HG02885 (cell line): Measurements from ENCODE around the gene NUBP2.

Source experiments
- ATAC-seq: cut with Tn5 transposase; IDR thresholded peaks from one replicate; pipeline ENCODE4 v1.9.1; 2021; ENCODE audit warnings: mild to moderate bottlenecking; ENCODE audit not compliant: unreplicated experiment, poor library complexity

Gene NUBP2

DNA sequence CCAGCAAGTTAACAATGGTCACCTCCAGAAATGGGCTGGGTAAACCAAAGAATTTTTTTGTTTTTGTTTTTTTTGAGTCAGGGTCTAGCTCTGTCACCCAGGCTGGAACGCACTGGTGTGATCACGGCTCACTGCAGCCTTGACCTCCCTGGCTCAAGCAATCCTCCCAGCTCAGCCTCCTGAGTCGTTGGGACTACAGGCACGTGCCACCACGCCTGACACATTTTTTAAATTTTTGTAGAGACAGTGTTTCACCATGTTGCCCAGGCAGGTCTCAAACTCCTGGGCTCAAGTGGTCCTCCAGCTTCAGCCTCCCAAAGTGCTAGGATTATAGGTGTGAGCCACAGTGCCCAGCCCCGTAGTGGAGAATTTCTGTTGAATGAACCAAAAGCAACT is 2.1 kb upstream of the NUBP2 start:
- ATAC-seq = no peak

DNA sequence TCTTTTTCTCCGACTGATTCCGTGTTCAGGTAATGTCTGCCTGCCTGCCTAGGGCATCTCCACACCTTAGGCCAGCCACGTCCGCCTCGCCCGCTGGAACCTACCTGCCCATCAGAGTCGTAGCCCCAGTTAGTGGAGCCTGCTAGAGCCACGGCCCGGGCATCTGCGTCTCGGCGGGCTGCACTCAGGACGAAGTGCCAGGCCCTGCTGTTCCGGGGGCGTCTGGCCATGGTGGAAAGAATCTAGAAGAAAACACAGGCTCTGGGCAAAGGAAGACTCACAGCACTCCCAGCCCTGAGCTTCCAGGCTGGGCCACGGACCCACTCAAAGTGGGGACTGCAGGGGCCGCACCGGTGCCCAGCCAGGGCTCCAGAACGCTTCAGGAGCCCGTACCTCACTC is 1.5 kb upstream of the NUBP2 start:
- ATAC-seq = no peak

DNA sequence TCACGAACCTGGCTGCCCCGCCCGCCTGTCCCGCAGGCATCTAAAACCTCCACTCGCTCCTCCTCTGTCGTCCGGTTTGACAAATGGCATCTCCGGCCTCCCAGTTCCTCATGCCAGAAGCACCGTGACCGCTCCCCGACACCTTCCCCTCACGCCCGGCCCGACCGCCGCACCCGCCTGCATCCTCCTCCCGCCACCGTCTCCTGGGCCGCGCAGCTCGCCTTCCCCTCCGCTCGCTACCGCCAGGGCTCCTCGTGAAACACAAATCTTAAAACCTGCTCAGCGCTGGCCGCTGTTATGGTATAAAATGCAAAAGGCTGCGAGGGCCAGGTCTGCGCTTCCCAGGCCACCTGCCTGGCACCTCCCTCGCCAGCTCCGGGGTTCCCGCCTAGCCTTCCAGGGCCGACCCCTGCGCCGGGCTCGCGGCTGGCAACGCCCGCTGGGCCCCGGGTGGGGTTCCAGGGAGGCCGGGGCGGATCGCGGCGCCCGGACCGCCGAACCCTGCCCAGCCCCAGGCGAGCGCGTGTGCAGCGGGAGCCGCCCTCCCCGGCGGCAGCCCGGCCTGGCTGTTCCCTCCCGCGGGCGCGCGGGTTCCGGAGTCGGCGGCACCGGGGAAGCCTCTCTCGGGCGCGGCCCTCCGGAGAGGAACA is 877 bp upstream of the NUBP2 start:
- no peak for ATAC-seq

DNA sequence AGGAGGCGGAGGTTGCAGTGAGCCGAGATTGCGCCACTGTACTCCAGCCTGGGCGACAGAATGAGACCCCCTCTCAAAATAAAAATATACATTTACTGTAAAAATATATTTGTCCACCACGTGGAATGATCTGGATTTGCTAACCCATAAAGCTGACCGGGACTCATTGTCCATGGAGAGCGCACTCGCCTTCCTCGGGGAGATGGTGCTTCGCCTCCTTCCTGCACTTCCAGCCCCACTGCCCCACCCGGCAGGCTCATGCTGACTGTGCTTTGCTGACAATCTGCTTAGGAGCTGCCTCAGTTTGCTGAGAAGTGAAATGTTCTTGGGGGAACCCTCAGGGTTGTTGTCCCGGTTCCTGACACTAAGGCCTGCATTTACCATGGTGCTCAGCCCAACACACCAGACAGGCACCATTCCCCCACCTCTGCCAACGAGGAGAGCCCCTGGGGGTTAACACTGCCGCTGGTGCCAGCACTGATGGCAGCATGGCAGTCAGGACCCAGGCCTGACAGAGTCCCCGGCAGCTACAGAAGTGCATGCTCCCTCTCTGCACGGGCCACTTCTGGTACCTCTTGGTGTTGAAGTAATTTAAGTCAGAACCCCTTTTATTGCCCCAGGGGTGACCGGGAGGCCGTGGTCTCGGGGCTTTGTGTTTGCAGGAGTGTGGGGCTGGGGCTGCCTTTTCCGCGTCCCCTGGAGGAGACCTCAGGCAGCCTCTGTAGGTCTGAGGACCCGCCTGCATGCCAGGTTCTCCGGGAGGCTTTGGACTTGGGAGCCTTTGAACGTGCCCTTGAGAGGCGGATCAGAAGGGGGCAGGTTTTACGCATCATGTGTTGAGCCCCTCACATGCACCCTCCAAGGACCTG is 2.5 kb downstream of the NUBP2 start:
- ATAC-seq = no peak

DNA sequence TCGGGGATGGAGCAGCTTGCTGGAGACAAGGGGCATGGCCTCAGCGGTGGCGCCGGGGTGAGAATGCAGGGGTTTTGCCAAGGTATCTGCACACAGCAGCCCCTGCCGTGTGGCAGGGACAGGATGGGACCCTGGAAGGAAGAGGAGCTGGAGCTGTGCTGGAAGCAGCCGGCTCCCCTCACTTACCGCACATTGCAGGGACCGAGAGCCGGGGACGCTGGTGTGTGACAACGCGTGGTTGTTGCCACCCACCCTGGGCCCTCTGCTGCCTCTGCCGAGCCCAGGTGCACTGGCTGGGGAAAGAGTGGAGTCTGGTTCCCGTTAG is 3.0 kb downstream of the NUBP2 start:
- no peak for ATAC-seq

DNA sequence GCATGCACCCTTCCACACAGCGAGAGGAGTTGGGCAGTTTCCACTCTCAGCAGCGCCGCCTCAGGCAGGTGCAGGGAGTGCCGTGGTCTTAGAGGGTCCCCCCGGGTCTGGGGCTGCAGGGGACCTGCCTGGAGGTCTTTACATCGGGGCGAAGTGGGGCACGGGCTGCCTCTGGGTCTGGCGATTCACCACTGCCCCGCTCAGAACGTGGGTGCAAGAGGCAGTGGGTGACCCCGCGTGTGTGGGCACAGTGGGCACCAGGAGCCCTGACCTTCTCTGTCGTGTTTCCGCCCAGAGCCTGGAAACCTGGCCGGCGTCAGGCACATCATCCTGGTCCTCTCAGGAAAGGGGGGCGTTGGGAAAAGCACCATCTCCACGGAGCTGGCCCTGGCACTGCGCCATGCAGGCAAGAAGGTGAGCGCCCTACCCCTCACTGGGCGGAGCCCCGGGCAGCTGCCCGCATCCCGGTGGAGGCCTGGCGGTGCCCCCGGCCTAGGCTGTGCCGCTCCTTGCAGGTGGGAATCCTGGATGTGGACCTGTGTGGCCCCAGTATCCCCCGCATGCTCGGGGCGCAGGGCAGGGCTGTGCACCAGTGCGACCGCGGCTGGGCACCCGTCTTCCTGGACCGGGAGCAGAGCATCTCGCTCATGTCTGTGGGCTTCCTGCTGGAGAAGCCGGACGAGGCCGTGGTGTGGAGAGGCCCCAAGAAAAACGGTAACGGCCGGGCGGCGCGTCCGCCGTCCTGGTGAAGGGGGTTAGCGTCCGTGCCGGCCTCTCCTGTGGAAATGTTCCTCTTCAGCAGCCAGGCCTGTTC is 3.7 kb downstream of the NUBP2 start:
- no peak for ATAC-seq

DNA sequence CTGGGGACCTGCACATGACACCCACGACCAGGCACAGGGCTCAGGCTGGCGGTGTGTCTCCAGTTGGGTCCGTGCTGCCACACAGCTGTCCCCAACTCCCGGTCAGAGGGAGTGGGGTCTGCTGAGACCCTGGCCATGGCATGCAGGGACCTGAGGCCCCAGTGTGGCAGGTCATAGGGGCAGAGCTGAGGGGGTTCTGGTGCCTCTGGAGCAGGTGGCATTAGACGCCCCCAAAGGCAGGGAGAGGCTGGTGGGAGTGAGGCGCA is 4.2 kb downstream of the NUBP2 start:
- ATAC-seq = no peak

DNA sequence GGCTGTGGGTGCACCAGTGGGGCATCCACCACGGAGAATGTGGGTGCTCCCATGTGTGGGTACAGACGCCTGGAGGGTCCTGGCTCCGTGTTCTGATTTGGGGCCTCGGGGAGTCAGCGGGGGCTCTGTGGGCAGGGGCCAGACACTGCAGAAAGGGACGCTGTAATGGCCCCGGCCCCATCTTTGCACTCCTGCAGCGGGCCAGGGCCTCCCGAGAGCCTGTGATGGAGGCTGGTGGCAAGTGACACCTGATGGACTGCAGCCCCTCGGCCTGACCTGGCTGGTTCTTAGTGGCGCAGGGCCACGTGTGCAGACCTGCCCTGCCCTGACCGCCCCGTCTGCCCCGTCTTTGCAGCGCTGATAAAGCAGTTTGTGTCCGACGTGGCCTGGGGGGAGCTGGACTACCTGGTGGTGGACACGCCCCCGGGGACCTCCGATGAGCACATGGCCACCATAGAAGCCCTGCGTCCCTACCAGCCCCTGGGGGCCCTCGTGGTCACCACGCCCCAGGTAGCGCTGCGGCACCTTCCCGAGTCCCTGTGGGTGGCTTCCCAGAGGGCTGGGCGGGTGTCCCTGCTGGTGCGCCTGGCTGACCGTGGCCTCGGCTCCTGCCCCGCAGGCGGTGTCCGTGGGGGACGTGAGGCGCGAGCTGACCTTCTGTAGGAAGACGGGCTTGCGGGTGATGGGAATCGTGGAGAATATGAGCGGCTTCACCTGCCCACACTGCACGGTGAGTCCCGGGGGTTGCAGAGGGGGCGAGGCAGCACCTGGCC is 4.7 kb downstream of the NUBP2 start:
- no peak for ATAC-seq

DNA sequence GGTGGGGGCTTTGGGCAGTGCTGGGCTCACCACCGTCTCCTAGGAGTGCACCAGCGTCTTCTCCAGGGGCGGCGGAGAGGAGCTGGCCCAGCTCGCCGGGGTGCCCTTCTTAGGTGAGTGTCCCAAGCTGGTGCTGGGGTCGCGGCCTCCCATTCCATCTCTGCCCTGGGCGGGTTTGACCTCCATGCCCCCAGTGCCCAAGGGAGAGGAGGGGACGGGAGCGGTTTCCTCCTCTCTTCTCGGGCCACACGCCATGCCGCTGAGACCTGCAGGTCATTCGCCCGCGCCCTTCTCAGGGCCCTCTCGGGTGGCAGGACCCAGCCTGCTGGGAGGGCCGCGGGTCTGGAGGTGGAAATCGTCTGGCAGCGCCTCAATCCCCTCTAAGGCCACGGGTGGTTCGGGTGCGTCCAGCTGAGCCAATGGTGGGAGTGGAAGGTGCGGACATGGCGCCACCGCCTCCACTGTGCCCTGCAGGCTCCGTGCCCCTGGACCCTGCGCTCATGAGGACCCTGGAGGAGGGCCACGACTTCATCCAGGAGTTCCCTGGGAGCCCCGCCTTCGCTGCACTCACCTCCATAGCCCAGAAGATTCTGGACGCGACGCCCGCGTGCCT is 5.4 kb downstream of the NUBP2 start:
- ATAC-seq = no peak

DNA sequence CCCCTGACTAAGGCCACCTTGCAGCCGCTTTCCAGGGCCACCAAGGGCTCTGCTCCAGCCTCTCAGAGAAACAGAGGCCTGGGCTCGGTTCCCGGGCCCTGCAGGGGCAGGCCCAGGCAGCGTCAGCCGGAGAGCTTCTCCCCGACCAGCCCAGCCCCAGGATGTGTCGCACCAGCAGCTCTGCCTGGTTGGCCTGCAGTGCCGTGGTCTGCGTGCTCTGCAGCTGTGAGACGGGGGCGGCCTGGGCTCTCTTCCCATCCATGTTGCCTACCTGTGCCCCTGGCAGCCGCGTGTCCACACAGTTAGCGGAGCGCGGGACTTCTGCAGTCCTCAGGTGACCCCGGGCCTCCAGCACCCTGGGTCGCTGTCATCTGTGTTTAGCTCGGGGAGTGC is 5.9 kb downstream of the NUBP2 start:
- no peak for ATAC-seq

DNA sequence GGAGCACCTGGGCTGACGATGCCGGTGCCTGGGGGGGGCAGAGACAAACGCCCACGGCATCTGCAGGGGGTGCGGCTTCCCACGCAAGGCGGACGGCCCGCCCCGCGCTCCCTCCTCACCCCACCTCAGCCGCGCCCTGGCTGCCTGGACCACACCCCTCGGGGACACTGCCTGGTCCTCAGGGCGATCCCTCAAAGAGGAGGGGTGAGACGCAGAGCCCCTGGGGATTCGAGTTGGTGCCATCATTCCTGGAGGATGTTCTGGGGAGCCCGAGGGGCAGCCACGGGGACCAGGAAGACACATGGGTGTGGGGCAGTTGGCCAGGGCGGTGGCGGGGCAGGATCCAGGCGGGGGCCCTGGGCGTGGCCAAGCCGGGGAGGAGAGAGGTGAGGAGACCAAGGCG is 6.9 kb downstream of the NUBP2 start:
- ATAC-seq = no peak

DNA sequence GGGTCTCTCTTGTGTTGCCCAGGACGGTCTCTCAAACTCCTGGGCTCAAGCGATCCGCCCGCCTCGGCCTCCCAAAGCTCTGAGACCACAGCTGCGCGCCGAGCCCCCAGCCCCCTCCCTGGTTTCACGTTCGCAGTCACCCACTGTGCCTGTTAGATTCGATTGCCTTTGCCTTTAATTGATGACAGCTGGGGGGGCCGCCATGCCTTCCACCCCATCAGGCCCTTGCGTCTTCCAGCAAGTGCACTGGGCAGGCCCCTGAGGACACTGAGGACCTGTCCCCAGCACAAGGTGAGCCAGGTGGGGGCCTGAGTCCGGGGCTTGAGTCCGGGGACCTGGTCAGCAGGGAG is 7.5 kb downstream of the NUBP2 start:
- no peak for ATAC-seq

DNA sequence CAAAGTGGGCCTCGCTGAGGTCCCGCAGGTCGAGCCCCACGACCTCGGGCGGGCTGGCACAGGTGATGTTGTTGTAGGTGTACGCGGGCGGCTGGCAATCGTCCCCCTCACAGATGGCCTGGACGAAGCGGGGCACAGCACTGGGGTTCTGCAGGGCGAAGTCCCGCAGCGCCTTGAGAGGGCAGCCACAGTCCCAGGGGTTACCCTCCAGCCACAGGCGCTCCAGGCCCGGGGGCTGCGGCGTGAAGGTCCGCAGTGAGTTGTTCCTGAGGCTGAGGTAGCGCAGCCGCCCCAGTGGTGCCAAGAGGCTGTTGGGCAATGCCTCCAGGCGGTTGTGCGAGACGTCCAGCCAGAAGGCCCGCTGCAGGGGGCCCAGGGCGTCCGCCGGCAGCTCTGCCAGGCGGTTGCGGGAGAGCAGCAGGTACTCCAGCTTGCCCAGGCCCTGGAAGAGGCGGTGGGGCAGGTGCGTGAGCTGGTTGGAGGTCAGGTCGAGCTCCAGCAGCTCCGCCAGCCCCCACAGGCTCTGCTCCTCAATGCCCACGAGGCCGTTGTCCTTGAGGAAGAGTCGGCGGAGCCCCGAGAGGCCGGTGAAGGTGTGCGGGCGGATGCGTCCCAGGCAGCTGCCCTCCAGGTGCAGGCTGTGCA is 8.0 kb downstream of the NUBP2 start:
- ATAC-seq = no peak

DNA sequence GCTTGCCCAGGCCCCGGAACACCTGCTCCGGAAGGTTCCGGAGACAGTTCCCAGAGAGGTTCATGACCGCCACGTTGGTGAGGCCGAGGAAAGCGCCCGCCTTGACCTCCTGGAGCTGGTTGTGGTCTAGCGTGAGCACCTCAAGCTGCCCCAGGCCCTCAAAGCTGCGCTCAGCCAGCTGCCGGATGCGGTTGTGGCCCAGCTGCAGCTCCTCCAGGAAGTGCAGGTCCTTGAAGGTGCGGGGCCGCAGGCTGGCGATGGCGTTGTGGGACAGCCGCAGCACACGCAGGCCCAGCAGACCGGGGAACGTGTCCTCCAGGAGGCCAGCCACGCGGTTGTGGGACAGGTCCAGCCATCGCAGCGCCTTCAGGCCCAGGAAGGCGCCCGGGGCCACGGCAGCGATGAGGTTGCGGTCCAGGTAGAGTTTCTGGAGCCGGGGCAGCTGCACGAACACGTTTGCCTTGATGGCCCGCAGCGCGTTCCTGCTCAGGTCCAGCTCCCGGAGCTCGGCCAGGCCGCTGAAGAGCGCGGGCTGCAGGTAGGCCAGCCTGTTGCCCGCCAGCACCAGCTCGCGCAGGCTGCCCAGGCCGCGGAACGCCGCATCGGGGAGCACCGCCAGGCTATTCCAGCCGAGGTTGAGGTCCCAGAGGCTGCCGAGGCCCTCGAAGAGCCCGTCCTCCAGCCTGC is 8.6 kb downstream of the NUBP2 start:
- ATAC-seq = no peak

DNA sequence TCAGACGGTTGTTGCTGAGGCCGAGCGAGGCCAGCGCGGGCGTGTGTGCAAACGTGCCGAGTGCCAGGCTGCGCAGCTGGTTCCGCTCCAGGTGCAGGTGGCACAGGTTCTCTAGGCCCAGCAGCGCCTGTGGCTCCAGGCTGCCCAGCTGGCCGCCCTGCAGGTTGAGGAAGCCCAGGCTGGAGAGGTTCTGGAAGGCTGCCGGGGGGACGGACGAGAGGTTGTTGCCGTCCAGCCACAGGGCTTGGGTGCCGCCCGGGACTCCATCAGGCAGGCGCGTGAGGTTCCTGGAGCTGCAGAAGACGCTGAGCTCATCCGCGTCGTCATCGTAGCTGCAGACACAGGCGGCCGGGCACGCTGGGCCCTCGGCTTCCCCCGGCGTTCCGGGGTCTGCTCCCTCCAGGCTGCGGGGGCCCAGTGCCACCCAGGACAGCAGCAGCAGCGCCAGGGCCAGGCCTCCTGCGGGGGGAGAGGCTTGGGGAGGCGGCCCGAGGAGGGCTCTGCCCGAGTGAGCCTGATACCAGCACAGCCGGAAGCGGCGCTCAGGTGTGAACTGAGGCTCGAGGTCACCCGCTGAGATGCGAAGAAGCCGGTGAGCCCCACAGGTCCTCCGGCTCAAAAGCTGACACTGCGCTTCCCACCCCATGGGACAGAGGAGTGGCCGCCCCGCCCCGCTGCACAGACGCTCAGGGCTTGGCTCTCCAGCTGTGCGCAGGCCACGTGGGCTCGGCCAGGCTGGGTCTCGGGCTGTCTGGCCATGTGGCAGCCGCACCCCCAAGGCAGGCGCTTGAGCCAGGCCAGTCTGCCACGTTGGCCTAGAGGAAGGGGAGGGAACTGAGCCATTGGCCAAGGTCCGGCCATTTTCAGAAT is 9.4 kb downstream of the NUBP2 start:
- no peak for ATAC-seq

DNA sequence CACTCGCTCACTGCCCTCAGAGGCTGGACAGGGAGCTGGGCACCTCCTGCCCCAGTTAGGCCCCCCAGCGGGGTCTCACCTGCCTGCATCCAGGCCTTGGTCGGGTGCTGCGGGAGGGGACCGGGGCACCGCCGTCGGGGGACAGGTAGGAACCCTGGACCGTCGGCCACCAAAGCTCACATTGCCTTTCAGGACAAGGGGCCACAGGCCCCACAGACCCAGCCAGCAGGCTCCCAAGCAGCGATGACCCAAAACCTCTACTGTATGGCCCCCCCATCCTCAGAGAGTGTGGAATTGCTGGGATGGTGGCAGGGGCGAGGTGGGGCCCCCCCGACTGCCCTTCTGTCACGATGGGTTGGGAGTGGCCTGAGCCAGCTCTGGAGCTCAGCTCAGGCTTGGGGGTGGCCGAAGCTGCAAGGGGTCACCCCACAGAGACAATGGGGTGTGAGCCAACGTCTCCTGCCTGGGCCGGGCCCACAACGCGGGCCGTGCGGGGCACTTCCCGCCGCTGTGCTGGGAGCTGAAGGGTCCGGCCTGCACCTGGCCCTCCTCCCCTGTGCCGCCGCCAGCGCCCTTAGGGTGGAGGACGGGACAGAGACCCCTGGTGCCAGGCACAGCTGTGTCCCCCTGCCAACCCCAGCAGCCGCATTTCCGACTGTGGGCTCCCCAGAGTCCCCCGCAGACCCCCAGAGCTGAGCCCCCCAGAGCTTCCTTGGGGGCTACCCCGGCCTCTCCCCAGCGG is 10.2 kb downstream of the NUBP2 start:
- no peak for ATAC-seq

DNA sequence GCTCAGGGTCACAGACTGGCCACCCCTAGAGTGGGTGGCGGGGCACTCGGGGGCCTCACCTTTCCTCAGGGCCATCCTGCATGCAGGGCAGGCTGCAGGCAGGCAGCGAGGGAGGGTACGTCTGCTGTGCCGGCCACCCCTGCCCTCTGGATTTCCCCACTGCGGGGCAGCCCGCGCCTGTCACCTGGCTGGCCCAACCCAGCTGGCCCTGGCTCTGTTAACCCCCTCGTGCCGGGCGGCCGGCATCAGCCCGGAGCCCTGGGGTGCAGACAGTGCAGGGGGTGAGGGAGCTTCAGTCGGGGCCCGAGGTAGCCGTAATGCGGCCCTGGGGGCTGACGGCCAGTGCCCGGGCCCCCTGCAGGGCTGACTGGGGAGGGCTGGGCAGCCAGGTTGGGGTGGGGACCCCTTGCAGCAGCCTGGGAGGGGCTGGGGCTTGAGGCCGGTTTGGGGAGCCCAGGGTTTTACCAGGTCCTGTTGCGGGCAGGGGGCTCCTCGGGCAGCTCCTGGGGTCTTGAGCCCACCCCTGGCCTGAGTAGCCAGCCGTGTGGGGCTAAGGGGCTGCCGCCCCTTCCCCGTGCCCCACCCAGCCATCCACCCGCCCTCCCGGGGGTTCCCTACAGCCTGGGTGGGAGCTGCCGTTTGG is 10.9 kb downstream of the NUBP2 start, which contains the start of gene IGFALS:
Gene IGFALS (minus strand): TSS at position 128 of the 643 bp plus-strand sequence. CDS start 53 bp downstream, at position 75.
- ATAC-seq = no peak
